DMS 273 treated with DMSO at 0.1 percent for 48 hours (cell line): Measurements from ENCODE around the gene GRAMD4.

Source experiments
- DNase-seq: peaks from one replicate; lab custom pipeline; 2025; lab: John Stamatoyannopoulos, UW

The GRAMD4 gene

DNA sequence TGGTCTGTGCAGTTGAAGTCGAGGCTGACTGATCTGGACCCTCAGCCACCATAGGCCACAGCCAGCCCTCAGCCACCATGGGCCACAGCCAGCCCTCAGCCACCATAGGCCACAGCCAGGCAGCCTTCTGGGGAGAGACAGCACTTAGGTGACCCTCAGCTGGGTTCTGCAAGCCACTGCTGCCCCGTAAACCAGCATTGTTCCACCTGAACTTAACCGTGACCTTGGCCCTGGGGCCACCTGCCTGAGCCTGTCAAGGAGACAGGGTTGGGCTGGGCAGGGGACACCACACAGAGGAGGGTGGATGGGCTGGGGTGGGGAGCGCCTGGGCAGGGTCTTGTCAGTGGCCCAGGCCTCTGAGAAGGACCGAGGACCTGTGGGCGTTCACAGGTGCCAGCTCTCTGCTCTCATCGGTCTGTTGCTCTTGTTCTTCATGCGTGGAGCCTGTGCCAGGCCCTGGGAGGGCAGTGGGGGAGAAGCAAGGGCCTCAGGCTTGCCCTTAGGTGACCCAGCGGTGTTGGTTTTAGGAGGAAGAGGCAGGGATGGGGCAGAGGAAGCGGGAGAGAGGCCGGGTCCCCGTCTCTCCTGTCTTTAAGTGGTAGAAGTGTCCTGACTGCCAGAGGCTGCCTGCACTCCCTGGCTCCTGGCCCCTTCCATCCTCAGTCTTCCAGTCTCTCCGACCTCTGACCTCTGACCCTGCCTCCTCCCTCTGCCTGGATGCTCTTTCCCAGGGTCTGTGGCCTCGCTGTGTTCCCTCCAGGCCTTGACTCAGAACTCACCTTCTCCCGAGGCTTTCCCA is 36.9 kb downstream of the GRAMD4 start:
- no peak for DNase-seq

- DNase-seq: no peak
These were observed 37.4 kb downstream of the GRAMD4 start for GRCh38 chr22:46657655-46657953.

GRCh38 chr22:46657996-46658947 is 38.1 kb downstream of the GRAMD4 start:
- no peak for DNase-seq

DNA sequence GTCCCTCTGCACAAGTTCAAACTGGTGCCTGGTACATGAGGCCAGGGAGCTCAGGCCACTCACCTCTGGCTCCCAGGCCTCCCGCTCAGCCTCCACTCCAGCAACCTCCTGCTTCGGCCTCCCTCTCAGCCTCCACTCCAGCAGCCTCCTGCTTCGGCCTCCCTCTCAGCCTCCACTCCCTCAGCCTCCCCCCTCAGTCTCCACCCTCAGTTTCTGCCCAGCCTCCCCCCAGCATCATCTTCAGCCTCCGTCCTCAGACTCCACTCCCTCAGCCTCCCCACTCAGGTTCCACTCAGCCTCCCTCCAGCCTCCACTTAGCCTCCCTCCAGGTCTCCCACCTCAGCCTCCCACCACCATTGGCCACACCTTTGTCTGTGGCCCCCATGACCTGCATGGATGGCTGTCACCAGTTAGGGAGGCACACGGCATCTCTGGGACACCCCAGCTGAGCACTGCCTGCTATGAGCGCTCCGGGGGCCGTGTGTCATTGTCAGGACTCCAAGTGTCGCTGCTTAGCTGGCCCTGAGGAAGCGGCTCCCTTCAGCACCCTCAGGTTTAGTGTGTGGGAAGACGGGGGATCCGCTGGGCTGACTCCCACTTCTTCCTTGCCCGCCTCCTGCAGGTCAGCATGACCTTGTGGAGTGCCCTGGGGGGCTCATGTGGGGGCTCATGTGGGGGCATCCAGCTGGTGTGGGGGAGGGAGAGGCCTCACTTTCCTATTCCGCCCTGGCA is 39.0 kb downstream of the GRAMD4 start:
- no peak for DNase-seq

DNA sequence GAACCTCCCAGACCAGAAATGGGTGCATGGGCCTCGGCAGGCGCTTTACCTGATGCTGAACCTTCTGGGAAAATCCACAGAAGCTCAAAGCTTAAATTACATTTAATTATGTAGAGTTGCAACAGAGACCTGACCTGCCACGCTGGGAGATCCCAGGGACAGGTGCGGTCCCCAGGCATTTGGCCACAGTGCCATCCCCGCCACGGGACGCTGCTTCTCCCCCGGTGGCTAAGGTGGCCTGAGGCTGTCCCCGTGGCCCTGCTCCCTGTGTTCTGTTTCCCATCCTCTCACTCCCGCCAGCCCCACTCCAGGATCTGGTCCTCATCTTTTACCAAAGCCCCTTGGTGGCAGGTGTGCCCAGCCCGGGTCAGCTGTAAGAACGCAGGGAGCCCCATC is 39.6 kb downstream of the GRAMD4 start:
- DNase-seq: no peak

DNA sequence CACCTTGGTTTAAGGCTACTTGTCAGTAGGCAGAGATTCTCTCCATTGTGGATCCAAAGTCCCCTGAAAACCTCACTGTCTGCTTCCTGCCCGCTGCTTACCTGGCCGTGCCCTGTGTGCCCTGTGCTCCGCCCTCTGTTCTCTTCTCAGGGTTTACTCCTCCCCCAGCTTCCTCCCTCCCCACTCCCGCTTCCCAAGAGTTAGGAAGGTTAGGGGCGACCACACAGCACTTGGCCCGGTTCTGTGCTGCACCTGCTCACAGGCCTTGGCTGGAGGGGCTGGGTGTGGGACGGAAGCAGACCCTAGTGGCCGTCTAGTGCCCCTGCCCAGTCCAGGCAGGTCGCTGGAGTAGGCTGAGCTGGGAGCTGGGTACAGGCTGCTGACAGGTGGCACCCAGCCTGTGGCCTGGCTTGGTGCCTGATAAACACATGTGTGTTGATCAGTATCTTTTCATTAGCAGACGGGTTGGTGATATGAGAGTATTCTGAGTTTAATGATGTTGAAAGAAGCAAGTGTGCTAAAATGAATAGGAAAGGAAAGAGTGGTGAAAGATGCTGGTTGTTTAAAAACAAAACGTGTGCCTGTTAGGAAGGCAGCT is 40.5 kb downstream of the GRAMD4 start:
- DNase-seq: peak; percentile 93

- DNase-seq: no peak
These were observed 41.1 kb downstream of the GRAMD4 start for GRCh38 chr22:46661221-46661851.

DNA sequence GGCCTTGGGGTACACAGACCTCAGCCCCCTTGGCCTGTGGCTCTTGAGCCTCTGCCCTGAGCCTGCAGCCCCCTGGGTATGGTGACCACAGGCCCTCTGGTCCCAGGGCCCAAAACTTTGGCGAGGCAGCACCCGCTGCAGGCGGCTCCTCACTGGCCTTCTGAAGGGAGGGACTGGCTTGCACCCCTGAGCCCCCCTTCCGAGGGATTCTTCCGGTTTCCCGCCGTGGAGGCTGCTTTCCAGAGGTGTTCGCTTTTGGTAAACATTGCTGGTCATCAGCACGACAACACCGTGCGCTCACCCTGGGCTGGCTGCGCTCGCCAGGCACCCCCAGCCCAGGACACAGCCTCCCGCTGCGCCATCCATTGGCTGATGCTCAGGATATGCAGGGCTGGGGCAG is 42.0 kb downstream of the GRAMD4 start:
- no peak for DNase-seq

GRCh38 chr22:46663001-46663400 is 42.8 kb downstream of the GRAMD4 start:
- no peak for DNase-seq

- DNase-seq: no peak
These were observed 43.4 kb downstream of the GRAMD4 start for GRCh38 chr22:46663436-46664100.

GRCh38 chr22:46664301-46664855 is 44.2 kb downstream of the GRAMD4 start:
- no peak for DNase-seq

DNA sequence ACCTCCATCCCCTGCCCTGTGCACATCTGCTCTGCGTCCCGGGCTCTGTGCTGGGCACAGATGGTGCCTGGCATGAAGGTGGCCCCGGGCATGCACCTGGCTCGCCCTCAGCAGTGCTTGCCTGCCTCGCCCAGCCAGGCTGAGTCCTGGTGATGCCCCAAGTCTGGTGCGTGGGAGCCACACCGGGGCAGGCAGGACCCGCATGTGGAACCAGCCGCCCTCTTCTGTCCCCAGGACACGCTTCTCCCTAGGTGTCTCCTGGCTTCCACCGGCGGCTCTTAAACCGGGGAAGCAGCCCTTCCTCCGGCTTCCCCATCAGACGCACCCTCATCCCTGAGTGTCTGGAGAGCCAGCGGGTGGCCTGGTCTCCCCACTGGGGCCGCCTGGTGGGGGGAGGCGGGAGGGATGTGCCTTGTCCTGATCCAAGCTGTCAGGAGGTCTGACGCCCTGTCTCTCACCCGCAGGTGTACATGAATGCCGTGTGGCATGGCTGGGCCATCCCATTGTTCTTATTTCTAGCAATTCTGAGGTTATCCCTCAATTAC is 45.0 kb downstream of the GRAMD4 start:
- no peak for DNase-seq

- no peak for DNase-seq
These were observed 45.6 kb downstream of the GRAMD4 start for GRCh38 chr22:46665751-46666280.

DNA sequence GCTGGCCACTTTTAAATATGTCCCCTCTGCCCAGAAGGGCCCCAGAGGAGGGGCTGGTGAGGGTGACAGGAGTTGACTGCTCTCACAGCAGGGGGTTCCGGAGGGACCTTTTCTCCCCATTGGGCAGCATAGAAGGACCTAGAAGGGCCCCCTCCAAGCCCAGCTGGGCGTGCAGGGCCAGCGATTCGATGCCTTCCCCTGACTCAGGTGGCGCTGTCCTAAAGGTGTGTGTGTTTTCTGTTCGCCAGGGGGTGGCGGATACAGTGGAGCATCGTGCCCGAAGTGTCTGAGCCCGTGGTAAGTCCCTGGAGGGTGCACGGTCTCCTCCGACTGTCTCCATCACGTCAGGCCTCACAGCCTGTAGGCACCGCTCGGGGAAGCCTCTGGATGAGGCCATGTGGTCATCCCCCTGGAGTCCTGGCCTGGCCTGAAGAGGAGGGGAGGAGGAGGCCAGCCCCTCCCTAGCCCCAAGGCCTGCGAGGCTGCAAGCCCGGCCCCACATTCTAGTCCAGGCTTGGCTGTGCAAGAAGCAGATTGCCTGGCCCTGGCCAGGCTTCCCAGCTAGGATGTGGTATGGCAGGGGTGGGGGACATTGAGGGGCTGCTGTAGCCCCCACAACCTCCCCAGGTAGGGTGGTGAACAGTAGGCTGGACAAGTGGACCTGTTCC is 46.5 kb downstream of the GRAMD4 start:
- DNase-seq: no peak

- no peak for DNase-seq
These were observed 47.0 kb downstream of the GRAMD4 start for GRCh38 chr22:46667245-46667623.

- no peak for DNase-seq
These were observed 47.9 kb downstream of the GRAMD4 start for GRCh38 chr22:46668116-46668515.

- DNase-seq: no peak
These were observed 49.0 kb downstream of the GRAMD4 start for GRCh38 chr22:46669201-46669600.

GRCh38 chr22:46671824-46672432 is 51.7 kb downstream of the GRAMD4 start:
- DNase-seq: no peak

DNA sequence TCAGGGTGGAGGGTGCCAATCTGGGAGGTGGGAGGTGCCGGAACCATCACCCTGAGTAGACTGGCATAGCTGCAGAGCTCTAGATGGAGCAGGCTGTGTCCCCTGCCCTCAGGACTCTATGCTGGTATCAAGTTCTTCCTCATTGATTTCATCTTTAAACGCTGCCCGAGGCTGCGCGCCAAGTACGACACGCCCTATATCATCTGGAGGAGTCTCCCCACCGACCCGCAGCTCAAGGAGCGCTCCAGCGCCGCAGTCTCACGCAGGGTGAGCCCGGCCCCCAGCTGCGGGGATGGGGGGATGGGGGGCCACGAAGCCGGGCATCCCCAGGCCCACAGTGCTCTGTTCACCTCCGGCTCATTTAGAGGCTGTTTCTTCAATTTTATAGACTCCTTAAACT is 52.5 kb downstream of the GRAMD4 start:
- DNase-seq: no peak
